ENCODE data around the gene APBB2.

GRCh38 chr4:41095192-41095872 lies 119.0 kb downstream of the APBB2 start:
- no peak for TF ChIP-seq CREB5 (CRISPR knock-in tag; IDR thresholded peaks at IDR 0.05; ENCODE audit: low read depth)
- no peak for TF ChIP-seq TSHZ2 (CRISPR knock-in tag; IDR thresholded peaks at IDR 0.05)
- no peak for TF ChIP-seq ZFP30 (CRISPR knock-in tag; IDR thresholded peaks at IDR 0.05)
- TF ChIP-seq OSR1 (CRISPR knock-in tag; IDR thresholded peaks at IDR 0.05): no peak
- no peak for TF ChIP-seq POU6F1 (CRISPR knock-in tag; IDR thresholded peaks at IDR 0.05; ENCODE audit: borderline replicate concordance, low read depth)
- no peak for TF ChIP-seq ZFP3 (CRISPR knock-in tag; IDR thresholded peaks at IDR 0.05)
- TF ChIP-seq BACH2 (CRISPR knock-in tag; IDR thresholded peaks at IDR 0.05; ENCODE audit: borderline replicate concordance): no peak
- no peak for TF ChIP-seq ISL1 (CRISPR knock-in tag; IDR thresholded peaks at IDR 0.05)
- TF ChIP-seq ARNTL (CRISPR knock-in tag; IDR thresholded peaks at IDR 0.05; ENCODE audit: borderline replicate concordance, low read depth): no peak
- TF ChIP-seq TOX (CRISPR knock-in tag; IDR thresholded peaks at IDR 0.05; ENCODE audit: borderline replicate concordance): no peak

All from SK-N-SH treated with all-trans-retinoic acid at 6 μM for 48 hours (cell line).